ENCODE measurements around the gene APOC4.
"Not testable (repeated sequence)": the region's sequence is repeated elsewhere in the genome, so short reads cannot be mapped to it uniquely, and the experiment has no call there.

APOC4 gene

DNA sequence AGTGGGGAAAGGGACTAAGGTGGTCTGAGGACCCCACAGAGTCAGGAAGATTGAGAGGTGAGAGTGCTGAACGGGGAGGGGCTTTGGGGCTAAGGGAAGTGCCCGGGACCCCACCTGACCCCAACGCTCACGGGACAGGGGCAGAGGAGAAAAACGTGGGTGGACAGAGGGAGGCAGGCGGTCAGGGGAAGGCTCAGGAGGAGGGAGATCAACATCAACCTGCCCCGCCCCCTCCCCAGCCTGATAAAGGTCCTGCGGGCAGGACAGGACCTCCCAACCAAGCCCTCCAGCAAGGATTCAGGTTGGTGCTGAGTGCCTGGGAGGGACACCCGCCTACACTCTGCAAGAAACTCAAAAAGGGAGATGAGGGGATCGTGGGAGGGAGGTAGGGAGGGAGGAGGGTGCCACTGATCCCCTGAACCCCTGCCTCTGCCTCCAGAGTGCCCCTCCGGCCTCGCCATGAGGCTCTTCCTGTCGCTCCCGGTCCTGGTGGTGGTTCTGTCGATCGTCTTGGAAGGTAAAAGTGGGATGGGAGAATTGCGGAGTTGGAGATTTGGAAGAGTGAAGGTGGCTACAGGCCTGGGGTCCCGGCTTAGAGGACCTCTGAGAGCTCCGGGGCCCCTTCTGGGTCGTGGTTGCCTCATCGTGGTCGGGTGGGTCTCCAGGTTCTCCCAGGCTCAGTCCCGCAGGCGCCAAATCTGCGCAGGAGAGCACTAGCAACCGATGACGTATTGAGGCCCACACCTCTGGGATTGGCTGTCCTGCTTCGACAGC is 27.4 kb upstream of the APOC4 start, which contains the start of gene APOC1:
APOC1 (plus strand) TSS at position 176 of the 774 bp plus-strand sequence; CDS start at position 460, 284 bp downstream.
- peak; percentile 94 for DNase-seq (ENCODE audit: low spot score)

DNA sequence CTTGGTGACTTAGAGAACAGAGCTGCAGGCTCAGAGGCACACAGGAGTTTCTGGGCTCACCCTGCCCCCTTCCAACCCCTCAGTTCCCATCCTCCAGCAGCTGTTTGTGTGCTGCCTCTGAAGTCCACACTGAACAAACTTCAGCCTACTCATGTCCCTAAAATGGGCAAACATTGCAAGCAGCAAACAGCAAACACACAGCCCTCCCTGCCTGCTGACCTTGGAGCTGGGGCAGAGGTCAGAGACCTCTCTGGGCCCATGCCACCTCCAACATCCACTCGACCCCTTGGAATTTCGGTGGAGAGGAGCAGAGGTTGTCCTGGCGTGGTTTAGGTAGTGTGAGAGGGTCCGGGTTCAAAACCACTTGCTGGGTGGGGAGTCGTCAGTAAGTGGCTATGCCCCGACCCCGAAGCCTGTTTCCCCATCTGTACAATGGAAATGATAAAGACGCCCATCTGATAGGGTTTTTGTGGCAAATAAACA is 17.8 kb upstream of the APOC4 start:
- DNase-seq (ENCODE audit: low spot score): no peak

DNA sequence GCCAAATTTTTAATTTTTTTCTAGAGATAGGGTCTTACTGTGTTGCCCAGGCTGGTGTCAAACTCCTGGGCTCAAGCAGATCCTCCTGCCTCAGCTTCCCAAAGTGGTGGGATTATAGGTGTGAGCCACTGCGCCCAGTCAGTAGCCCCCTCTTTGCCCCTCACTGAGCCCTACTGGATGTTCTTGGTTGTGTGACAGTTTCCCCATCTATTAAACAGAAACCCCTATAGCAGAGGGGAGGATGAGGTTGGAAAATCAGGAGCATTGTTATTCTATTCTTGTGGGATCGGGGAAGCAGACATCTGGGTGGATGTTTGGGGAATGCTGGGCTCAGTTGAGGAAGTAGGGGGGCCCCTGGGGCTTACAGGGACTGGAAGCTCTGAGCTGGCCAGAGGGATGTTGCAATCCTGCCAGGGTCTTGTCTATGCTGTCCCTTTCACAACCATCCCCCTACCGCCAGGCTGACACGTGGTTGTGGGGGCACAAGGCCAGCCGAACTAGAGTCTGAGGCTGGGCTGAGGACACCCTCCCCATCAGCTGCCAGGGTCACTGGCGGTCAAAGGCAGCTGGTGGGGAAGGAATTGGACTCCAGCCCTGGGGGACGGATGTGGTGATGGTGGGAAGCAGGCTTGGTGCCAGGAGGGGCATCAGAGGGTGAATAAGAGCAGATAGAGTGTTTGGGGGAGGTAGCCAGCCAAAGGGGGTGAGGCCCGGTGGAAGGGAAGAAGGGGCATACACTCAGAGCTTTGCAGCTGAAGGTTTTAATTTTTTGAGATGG is 16.7 kb upstream of the APOC4 start:
- no peak for DNase-seq (ENCODE audit: low spot score)

- not testable (repeated sequence) for DNase-seq (ENCODE audit: low spot score)
Measured at GRCh38 chr19:44926245-44927077, 15.6 kb upstream of the APOC4 start.

GRCh38 chr19:44927746-44928145 is 14.3 kb upstream of the APOC4 start:
- no peak for DNase-seq (ENCODE audit: low spot score)

DNA sequence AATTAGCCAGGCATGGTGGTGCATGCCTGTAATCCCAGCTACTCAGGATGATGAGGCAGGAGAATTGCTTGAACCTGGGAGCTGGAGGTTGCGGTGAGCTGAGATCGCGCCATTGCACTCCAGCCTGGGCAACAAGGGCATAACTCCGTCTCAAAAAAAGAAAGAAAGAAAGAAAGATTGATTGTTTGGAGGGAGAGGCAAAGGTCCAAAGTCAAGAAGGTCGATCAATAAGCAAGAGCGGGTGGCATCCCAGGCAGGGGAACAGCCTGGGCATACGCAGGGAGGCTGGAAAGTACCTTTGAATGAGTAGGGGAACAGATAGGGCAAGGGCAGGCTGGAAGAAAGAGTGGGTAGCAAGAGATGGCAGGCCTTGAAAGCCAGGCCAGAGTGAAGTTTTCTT is 11.9 kb upstream of the APOC4 start:
- DNase-seq (ENCODE audit: low spot score): no peak

DNA sequence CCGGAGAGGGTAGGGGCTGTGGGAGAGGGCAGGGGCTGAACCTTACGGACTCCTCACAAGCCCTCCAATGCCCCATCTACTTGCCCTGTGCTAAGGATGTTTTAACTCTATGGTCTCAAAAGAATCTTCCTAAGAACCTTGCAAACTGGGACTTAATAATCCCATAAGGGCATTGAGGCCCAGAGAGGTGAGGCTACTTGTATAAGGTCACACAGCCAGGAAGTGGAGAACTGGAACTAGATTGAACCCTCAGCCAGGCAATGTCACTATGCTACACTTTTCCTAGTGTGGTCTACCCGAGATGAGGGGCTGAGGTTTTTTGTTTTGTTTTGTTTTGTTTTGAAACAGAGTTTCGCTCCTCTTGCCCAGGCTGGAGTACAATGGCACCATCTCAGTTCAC is 10.5 kb upstream of the APOC4 start:
- DNase-seq (ENCODE audit: low spot score): no peak

GRCh38 chr19:44939668-44940067 is 2.4 kb upstream of the APOC4 start:
- DNase-seq (ENCODE audit: low spot score): no peak

DNA sequence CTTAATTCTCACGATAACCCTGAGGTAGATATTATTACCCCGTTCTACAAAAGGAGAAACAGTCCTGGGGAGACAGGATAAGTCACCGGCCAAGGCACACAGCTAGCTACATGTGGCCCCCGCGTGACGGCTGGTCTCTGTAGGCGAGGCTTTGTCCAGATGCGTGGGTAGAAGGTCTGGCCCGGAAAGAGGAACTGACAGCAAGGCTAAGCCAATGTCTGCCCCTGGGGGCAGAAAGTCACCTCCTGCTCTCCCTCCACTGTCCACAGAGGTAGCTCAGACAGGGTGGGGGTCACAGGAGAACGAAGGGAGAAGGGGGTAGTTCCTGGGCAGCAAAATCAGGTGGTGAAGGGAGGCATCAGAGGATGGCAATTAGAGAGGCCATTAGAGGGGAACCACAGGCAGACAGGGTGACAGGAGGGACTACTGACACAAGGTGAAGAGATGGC is 1.8 kb downstream of the APOC4 start:
- peak; percentile 23 for DNase-seq (ENCODE audit: low spot score)

DNA sequence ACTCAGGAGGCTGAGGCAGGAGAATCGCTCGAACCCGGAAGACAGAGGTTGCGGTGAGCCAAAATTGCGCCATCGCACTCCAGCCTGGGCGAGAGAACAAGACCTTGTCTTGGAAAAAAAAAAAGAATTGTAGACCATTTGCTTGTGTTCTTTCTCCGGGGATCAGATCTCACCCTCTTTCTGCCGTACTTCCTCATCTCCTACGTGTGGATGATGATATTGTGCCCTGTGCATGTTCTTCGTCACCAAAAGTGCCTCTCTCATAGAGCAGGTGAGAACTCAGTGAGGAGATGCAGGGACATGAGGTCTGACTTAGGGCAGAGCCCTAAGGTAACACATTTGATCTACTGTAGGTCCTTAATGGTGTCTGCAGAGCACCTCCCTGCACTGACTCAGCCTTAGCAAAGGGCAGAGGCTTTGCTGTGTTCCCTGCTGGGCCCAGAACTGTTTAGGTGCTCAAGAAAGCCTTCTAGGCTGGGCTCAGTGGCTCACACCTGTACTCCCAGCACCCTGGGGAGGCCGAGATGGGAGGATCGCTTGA is 5.1 kb downstream of the APOC4 start:
- DNase-seq (ENCODE audit: low spot score): peak; percentile 7

DNA sequence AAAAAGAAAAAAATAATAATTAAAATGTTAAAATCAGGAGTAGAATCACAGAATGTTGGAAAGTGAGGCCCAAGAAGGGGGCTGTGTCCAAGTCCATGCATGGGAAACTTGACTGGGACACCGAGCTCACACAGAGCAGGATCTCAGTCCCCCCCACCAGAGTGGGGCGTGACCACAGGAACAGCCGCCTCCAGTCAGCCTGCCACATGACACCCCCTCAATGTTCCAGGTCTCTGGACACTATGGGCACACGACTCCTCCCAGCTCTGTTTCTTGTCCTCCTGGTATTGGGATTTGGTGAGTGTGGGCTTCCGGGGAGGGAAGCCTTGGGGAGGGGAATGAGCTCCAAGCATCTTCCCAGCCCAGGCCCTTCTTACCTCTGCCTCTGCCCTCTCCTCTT is 6.2 kb downstream of the APOC4 start:
- no peak for DNase-seq (ENCODE audit: low spot score)

DNA sequence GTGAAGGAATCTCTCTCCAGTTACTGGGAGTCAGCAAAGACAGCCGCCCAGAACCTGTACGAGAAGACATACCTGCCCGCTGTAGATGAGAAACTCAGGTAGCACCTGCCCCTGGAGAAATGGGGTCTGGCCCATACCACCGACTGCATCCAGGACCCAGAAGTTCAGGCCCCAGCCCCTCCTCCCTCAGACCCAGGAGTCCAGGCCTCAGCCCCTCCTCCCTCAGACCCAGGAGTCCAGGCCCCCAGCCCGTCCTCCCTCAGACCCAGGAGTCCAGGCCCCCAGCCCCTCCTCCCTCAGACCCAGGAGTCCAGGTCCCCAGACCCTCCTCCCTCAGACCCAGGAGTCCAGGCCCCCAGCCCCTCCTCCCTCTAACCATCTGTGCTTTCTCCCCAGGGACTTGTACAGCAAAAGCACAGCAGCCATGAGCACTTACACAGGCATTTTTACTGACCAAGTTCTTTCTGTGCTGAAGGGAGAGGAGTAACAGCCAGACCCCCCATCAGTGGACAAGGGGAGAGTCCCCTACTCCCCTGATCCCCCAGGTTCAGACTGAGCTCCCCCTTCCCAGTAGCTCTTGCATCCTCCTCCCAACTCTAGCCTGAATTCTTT is 6.8 kb downstream of the APOC4 start:
- DNase-seq (ENCODE audit: low spot score): no peak

GRCh38 chr19:44949550-44949949 is 7.5 kb downstream of the APOC4 start:
- DNase-seq (ENCODE audit: low spot score): no peak

GRCh38 chr19:44951179-44952159 is 9.4 kb downstream of the APOC4 start:
- peak; percentile 78 for DNase-seq (ENCODE audit: low spot score)

- no peak for DNase-seq (ENCODE audit: low spot score)
Measured at GRCh38 chr19:44954278-44954648, 12.2 kb downstream of the APOC4 start.

GRCh38 chr19:44954649-44955504 is 12.8 kb downstream of the APOC4 start, which contains the start of gene CLPTM1:
CLPTM1 (plus strand) TSS chr19:44955380; CDS start chr19:44955396, 16 bp downstream.
- peak; percentile 99 for DNase-seq (ENCODE audit: low spot score)

- no peak for DNase-seq (ENCODE audit: low spot score)
Measured at GRCh38 chr19:44955505-44956439, 13.7 kb downstream of the APOC4 start.

DNA sequence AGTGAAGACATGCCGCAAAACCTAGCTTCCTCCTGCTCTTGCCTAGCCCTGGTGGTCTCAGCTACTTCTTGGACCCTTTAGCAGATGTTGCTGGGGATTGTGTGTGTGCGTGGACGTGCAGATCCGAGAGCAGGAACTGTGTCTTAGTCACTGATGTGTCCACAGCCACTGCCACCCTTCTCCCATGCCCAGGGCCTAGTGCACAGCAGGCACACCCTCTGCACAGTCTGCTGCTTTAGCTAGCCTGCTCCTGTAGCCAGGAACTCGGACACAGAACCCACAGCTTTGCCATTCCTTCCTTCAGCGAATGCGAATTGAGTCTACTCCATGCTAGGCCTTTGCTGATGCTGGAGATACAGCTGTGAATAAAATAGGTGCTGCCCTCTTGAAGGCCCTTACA is 15.5 kb downstream of the APOC4 start:
- DNase-seq (ENCODE audit: low spot score): no peak
